ENCODE results near the gene KIF7. TPM values are rescaled to one million over a fixed set of nuclear protein-coding genes. Genes with fewer than 3 reads are reported as not detected.

The KIF7 gene
- polyA plus RNA-seq, 1 donor from 2014 or later: 5.2 TPM

- Histone ChIP-seq H4K20me1 (ENCODE audit: insufficient read depth) (no peaks in the 10 kb centered on the region), H3K4me2 (ENCODE audit: low read length) (no peak overlapping the region), H3K27me3 (ENCODE audit: insufficient read depth, low read depth, low read length) (no peaks in the 10 kb centered on the region), H3K9me3 (ENCODE audit: low read length) (no peaks in the 10 kb centered on the region), H2AFZ (ENCODE audit: low read depth, low read length) (no peak overlapping the region), H3K4me3 (ENCODE audit: low read length) (no peak overlapping the region), H3F3A (ENCODE audit: insufficient read depth, low read length, poor library complexity, severe bottlenecking) (no peaks in the 10 kb centered on the region), H3K36me3 (ENCODE audit: insufficient read depth, low read length) (no peaks in the 10 kb centered on the region), H3K9ac (ENCODE audit: low read length) (no peak overlapping the region), H3K27ac (ENCODE audit: low read length) (no peak overlapping the region), H3K79me2 (replicated peaks; ENCODE audit: insufficient read depth, low read length) (no peaks in the 10 kb centered on the region), H3K9me2 (ENCODE audit: insufficient read depth, low read length) (no peaks in the 10 kb centered on the region)
- no peak for TF ChIP-seq SMC3 (conservative IDR thresholded peaks at IDR 0.05; ENCODE audit: poor library complexity)
- no peak for TF ChIP-seq MXI1 (conservative IDR thresholded peaks at IDR 0.05; ENCODE audit: poor library complexity, severe bottlenecking)
- no peak for TF ChIP-seq TAF1 (IDR thresholded peaks at IDR 0.05; ENCODE audit: low read depth)
- TF ChIP-seq RAD21 (conservative IDR thresholded peaks at IDR 0.05): no peak
- TF ChIP-seq POLR2AphosphoS5 (IDR thresholded peaks at IDR 0.05): no peak
- TF ChIP-seq CTCF (IDR thresholded peaks at IDR 0.05; ENCODE audit: poor library complexity, severe bottlenecking): no peak
- TF ChIP-seq REST (IDR thresholded peaks at IDR 0.05; ENCODE audit: borderline replicate concordance): no peak
- TF ChIP-seq EP300 (conservative IDR thresholded peaks at IDR 0.05; ENCODE audit: poor library complexity, severe bottlenecking): no peak
- no peak for TF ChIP-seq EZH2 (IDR thresholded peaks at IDR 0.05; ENCODE audit: borderline replicate concordance, insufficient read depth, low read length, poor library complexity, severe bottlenecking)
Observed at GRCh38 chr15:89657686-89658200, 2.5 kb upstream of the KIF7 start.

GRCh38 chr15:89656116-89656815, 999 bp upstream of the KIF7 start:
- no peak overlapping the region for H3K9ac ChIP-seq (ENCODE audit: low read length)
- H4K20me1 ChIP-seq (ENCODE audit: insufficient read depth): no peaks in the 10 kb centered on the region
- TF ChIP-seq POLR2AphosphoS5 (IDR thresholded peaks at IDR 0.05): no peak
- TF ChIP-seq REST (IDR thresholded peaks at IDR 0.05; ENCODE audit: borderline replicate concordance): no peak
- TF ChIP-seq SMC3 (conservative IDR thresholded peaks at IDR 0.05; ENCODE audit: poor library complexity): no peak
- TF ChIP-seq EZH2 (IDR thresholded peaks at IDR 0.05; ENCODE audit: borderline replicate concordance, insufficient read depth, low read length, poor library complexity, severe bottlenecking): no peak
- TF ChIP-seq RAD21 (conservative IDR thresholded peaks at IDR 0.05): no peak
- no peak for TF ChIP-seq CTCF (IDR thresholded peaks at IDR 0.05; ENCODE audit: poor library complexity, severe bottlenecking)
- TF ChIP-seq TAF1 (IDR thresholded peaks at IDR 0.05; ENCODE audit: low read depth): no peak
- TF ChIP-seq MXI1 (conservative IDR thresholded peaks at IDR 0.05; ENCODE audit: poor library complexity, severe bottlenecking): no peak
- TF ChIP-seq EP300 (conservative IDR thresholded peaks at IDR 0.05; ENCODE audit: poor library complexity, severe bottlenecking): no peak
- no peaks in the 10 kb centered on the region for H3K36me3 ChIP-seq (ENCODE audit: insufficient read depth, low read length)
- H3F3A ChIP-seq (ENCODE audit: insufficient read depth, low read length, poor library complexity, severe bottlenecking): no peaks in the 10 kb centered on the region
- H3K9me3 ChIP-seq (ENCODE audit: low read length): no peaks in the 10 kb centered on the region
- H3K79me2 ChIP-seq (replicated peaks; ENCODE audit: insufficient read depth, low read length): no peaks in the 10 kb centered on the region
- H3K27me3 ChIP-seq (ENCODE audit: insufficient read depth, low read depth, low read length): no peaks in the 10 kb centered on the region
- no peaks in the 10 kb centered on the region for H3K9me2 ChIP-seq (ENCODE audit: insufficient read depth, low read length)
- H3K4me2 ChIP-seq (ENCODE audit: low read length): no peak overlapping the region
- H2AFZ ChIP-seq (ENCODE audit: low read depth, low read length): no peak overlapping the region
- no peak overlapping the region for H3K27ac ChIP-seq (ENCODE audit: low read length)
- no peak overlapping the region for H3K4me3 ChIP-seq (ENCODE audit: low read length)
